ENCODE results near the gene MPND. TPM values are rescaled to one million over a fixed set of nuclear protein-coding genes. Genes with fewer than 3 reads are reported as not detected.

The MPND gene
- total and polyA plus RNA-seq, 2 of the 13 experiments (the other 11 are each of a cell fraction or from before 2014, with no cell fraction given) = 10.8 to 15.8 TPM

DNA sequence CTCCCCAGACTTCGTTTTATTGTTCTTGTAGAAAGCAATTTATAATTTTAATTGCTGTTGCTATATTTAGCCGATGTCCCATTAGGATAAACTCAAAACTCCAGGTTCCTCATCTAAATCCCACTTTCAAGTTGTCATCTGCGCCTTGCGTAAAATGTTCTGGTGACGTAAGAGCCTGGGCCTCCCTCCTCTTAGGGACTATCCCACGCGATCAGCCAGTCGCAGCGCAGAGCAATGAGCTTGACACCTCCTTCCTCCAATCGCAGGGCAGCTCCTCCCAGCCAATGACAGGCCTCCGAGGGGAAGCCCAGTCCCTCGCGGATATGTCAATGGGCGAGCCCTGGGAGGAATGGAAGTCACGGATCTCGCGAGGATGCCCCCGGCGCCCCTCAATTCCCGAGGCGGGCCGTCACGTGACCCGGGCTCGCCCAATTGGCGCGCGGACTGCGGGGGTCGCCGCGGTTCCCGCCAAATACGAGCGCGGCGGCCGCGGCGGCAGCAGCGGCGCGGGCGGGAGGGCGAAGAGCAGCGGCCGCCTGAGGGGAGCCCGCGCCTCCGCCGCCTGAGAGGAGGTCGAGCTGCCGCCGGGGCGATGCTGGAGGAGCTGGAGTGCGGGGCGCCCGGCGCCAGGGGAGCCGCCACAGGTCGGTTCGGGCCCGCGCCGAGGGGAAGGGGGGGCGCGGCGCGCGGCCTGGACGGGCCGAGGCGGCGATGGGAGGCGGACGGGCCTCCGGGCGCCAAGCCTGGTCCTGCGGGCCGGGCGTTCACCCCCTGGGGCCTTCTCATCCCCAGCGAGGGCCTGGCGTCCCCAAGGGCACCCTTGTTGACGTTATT is 59.0 kb downstream of the MPND start, which contains the start of gene CHAF1A (continued):
- TF ChIP-seq SKIL (CRISPR knock-in tag; IDR thresholded peaks at IDR 0.05; ENCODE audit: borderline replicate concordance) (no peak), ZNF235 (CRISPR knock-in tag; IDR thresholded peaks at IDR 0.05; ENCODE audit: borderline replicate concordance) (0 out of 2 replicates have a peak, but pooled peaks have one; percentile 24), PAX8 (CRISPR knock-in tag; IDR thresholded peaks at IDR 0.05; ENCODE audit: borderline replicate concordance) (peak; percentile 42; the same call in 1 of the 2 replicates), ZSCAN31 (CRISPR knock-in tag; IDR thresholded peaks at IDR 0.05; ENCODE audit: low read depth) (peak; percentile 47; the same call in 1 of the 2 replicates), ZBTB3 (CRISPR knock-in tag; IDR thresholded peaks at IDR 0.05; ENCODE audit: borderline replicate concordance, low read depth) (peak; percentile 53; the same call in 1 of the 2 replicates), CSRNP1 (CRISPR knock-in tag; IDR thresholded peaks at IDR 0.05) (no peak), NBN (conservative IDR thresholded peaks at IDR 0.05) (no peak), RFX1 (IDR thresholded peaks at IDR 0.05) (no peak), ZBTB14 (CRISPR knock-in tag; IDR thresholded peaks at IDR 0.05) (no peak; the same call in none of the 2 replicates), AKAP8 (CRISPR knock-in tag; IDR thresholded peaks at IDR 0.05) (no peak), PLSCR1 (CRISPR knock-in tag; IDR thresholded peaks at IDR 0.05; ENCODE audit: borderline replicate concordance) (no peak), SATB2 (CRISPR knock-in tag; IDR thresholded peaks at IDR 0.05) (no peak), CEBPB (IDR thresholded peaks at IDR 0.05; ENCODE audit: borderline replicate concordance, low read depth, low read length) (peak; percentile 93), TMF1 (CRISPR knock-in tag; IDR thresholded peaks at IDR 0.05; ENCODE audit: low read depth) (peak; percentile 91)
- TF ChIP-seq, protein P1, sequence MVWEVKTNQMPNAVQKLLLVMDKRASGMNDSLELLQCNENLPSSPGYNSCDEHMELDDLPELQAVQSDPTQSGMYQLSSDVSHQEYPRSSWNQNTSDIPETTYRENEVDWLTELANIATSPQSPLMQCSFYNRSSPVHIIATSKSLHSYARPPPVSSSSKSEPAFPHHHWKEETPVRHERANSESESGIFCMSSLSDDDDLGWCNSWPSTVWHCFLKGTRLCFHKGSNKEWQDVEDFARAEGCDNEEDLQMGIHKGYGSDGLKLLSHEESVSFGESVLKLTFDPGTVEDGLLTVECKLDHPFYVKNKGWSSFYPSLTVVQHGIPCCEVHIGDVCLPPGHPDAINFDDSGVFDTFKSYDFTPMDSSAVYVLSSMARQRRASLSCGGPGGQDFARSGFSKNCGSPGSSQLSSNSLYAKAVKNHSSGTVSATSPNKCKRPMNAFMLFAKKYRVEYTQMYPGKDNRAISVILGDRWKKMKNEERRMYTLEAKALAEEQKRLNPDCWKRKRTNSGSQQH (CRISPR knock-in tag; IDR thresholded peaks at IDR 0.05; ENCODE audit: low read depth) = peak; percentile 68; the same call in 1 of the 2 replicates
- TF ChIP-seq, protein P2, sequence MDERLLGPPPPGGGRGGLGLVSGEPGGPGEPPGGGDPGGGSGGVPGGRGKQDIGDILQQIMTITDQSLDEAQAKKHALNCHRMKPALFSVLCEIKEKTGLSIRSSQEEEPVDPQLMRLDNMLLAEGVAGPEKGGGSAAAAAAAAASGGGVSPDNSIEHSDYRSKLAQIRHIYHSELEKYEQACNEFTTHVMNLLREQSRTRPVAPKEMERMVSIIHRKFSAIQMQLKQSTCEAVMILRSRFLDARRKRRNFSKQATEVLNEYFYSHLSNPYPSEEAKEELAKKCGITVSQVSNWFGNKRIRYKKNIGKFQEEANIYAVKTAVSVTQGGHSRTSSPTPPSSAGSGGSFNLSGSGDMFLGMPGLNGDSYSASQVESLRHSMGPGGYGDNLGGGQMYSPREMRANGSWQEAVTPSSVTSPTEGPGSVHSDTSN (CRISPR knock-in tag; IDR thresholded peaks at IDR 0.05) = peak; percentile 92
- TF ChIP-seq, protein P3, sequence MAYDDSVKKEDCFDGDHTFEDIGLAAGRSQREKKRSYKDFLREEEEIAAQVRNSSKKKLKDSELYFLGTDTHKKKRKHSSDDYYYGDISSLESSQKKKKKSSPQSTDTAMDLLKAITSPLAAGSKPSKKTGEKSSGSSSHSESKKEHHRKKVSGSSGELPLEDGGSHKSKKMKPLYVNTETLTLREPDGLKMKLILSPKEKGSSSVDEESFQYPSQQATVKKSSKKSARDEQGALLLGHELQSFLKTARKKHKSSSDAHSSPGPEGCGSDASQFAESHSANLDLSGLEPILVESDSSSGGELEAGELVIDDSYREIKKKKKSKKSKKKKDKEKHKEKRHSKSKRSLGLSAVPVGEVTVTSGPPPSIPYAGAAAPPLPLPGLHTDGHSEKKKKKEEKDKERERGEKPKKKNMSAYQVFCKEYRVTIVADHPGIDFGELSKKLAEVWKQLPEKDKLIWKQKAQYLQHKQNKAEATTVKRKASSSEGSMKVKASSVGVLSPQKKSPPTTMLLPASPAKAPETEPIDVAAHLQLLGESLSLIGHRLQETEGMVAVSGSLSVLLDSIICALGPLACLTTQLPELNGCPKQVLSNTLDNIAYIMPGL (CRISPR knock-in tag; IDR thresholded peaks at IDR 0.05; ENCODE audit: borderline replicate concordance in 1 of 2, low read depth in 1 of 2) = 0 out of 4 replicates have a peak, but pooled peaks of 1 of the 2 experiments have one; percentile 52

All from HepG2 (cell line).